ENCODE results near the gene ZKSCAN5. TPM values are rescaled to one million over a fixed set of nuclear protein-coding genes. Genes with fewer than 3 reads are reported as not detected.

Gene ZKSCAN5
- total and polyA plus RNA-seq, 2 donors (not counting 1 experiment from before 2014, with no cell fraction given), result 9.6 to 17.5 TPM

GRCh38 chr7:99554939-99555338 lies 50.5 kb downstream of the ZKSCAN5 start:
- Histone ChIP-seq H3K9me3 (ENCODE audit: control insufficient read depth, insufficient read depth, low read depth, low read length) (no peaks in the 10 kb centered on the region), H3K27me3 (ENCODE audit: control insufficient read depth, insufficient read depth, low read length) (no peaks in the 10 kb centered on the region), H2AFZ (ENCODE audit: low read length) (no peak overlapping the region), H3K4me1 (ENCODE audit: control insufficient read depth, extremely low read depth, insufficient read depth, low read length) (no peaks in the 10 kb centered on the region), H4K20me1 (ENCODE audit: control insufficient read depth, extremely low read depth, insufficient read depth, low read length) (no peaks in the 10 kb centered on the region), H3K4me2 (ENCODE audit: extremely low read depth, insufficient read depth, low read length) (no peak overlapping the region), H3K9ac (ENCODE audit: insufficient read depth, low read length) (no peak overlapping the region), H3K4me3 (replicated peaks in 1 of 4; ENCODE audit: control extremely low read depth in 1 of 4, insufficient read depth in 1 of 4, low read depth in 3 of 4, low read length in 4 of 4) (no peak overlapping the region), H3K27ac (ENCODE audit: insufficient read depth, low read length) (no peak overlapping the region), H3K79me2 (ENCODE audit: control insufficient read depth, insufficient read depth, low read length) (peaks cover 42% of the 10 kb centered on the region), H3K36me3 (ENCODE audit: control insufficient read depth, insufficient read depth, low read length) (no peaks in the 10 kb centered on the region)
- TF ChIP-seq CTCF (conservative IDR thresholded peaks at IDR 0.05 in 1 of 2, IDR thresholded peaks at IDR 0.05 in 1 of 2; ENCODE audit: low read depth in 1 of 2, low read length in 2 of 2), result no peak
- no peak for TF ChIP-seq EZH2 (IDR thresholded peaks at IDR 0.05; ENCODE audit: low read length, missing control alignments)
- no peak for DNase-seq (ENCODE audit: low read depth in 2 of 2)

- Histone ChIP-seq H3K27ac (ENCODE audit: insufficient read depth, low read length) (no peak overlapping the region), H3K4me1 (ENCODE audit: control insufficient read depth, extremely low read depth, insufficient read depth, low read length) (peaks cover 16% of the 10 kb centered on the region), H3K9me3 (ENCODE audit: control insufficient read depth, insufficient read depth, low read depth, low read length) (no peaks in the 10 kb centered on the region), H3K36me3 (ENCODE audit: control insufficient read depth, insufficient read depth, low read length) (peaks cover 11% of the 10 kb centered on the region), H3K79me2 (ENCODE audit: control insufficient read depth, insufficient read depth, low read length) (peaks cover 52% of the 10 kb centered on the region), H3K27me3 (ENCODE audit: control insufficient read depth, insufficient read depth, low read length) (no peaks in the 10 kb centered on the region), H3K9ac (ENCODE audit: insufficient read depth, low read length) (no peak overlapping the region), H3K4me2 (ENCODE audit: extremely low read depth, insufficient read depth, low read length) (peak overlapping the region; percentile 87), H3K4me3 (replicated peaks in 1 of 4; ENCODE audit: control extremely low read depth in 1 of 4, insufficient read depth in 1 of 4, low read depth in 3 of 4, low read length in 4 of 4) (peak overlapping the region; percentile 77 to 94 (median 86)), H2AFZ (ENCODE audit: low read length) (no peak overlapping the region), H4K20me1 (ENCODE audit: control insufficient read depth, extremely low read depth, insufficient read depth, low read length) (no peaks in the 10 kb centered on the region)
- DNase-seq (ENCODE audit: low read depth in 2 of 2), result no peak
- no peak for TF ChIP-seq EZH2 (IDR thresholded peaks at IDR 0.05; ENCODE audit: low read length, missing control alignments)
Observed at GRCh38 chr7:99557196-99557607, 52.7 kb downstream of the ZKSCAN5 start.

DNA sequence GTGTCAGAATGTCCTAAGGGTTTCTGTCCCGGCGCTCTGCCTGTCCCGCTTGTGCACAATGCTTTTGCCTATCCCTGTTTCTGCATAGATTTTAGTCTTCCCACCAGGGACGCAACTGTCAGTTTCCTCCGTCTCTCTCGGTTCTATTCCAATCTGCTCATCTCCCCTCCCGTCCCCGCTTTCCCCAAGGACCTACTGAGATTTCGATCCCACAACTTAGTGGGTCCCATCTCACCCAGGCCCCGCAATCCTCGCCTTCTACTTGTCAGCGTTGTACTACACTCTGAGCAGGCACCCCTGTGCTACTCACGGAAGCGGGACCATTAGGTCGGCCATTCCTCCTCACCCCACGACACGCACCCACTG lies 53.5 kb downstream of the ZKSCAN5 start:
- H4K20me1 ChIP-seq (ENCODE audit: control insufficient read depth, extremely low read depth, insufficient read depth, low read length), result no peaks in the 10 kb centered on the region
- H3K27ac ChIP-seq (ENCODE audit: insufficient read depth, low read length), result peak overlapping the region; percentile 93
- no peak for TF ChIP-seq EZH2 (IDR thresholded peaks at IDR 0.05; ENCODE audit: low read length, missing control alignments)
- TF ChIP-seq CTCF (conservative IDR thresholded peaks at IDR 0.05 in 1 of 2, IDR thresholded peaks at IDR 0.05 in 1 of 2; ENCODE audit: low read depth in 1 of 2, low read length in 2 of 2), result no peak
- peaks cover 14% of the 10 kb centered on the region for H3K36me3 ChIP-seq (ENCODE audit: control insufficient read depth, insufficient read depth, low read length)
- peak overlapping the region; percentile 77 to 94 (median 86) for H3K4me3 ChIP-seq (replicated peaks in 1 of 4; ENCODE audit: control extremely low read depth in 1 of 4, insufficient read depth in 1 of 4, low read depth in 3 of 4, low read length in 4 of 4)
- no peak for DNase-seq (ENCODE audit: low read depth in 2 of 2)
- H2AFZ ChIP-seq (ENCODE audit: low read length), result peak overlapping the region; percentile 85
- peaks cover 20% of the 10 kb centered on the region for H3K4me1 ChIP-seq (ENCODE audit: control insufficient read depth, extremely low read depth, insufficient read depth, low read length)
- H3K27me3 ChIP-seq (ENCODE audit: control insufficient read depth, insufficient read depth, low read length), result no peaks in the 10 kb centered on the region
- peak overlapping the region; percentile 87 for H3K4me2 ChIP-seq (ENCODE audit: extremely low read depth, insufficient read depth, low read length)
- H3K9me3 ChIP-seq (ENCODE audit: control insufficient read depth, insufficient read depth, low read depth, low read length), result no peaks in the 10 kb centered on the region
- peaks cover 52% of the 10 kb centered on the region for H3K79me2 ChIP-seq (ENCODE audit: control insufficient read depth, insufficient read depth, low read length)
- peak overlapping the region; percentile 99 for H3K9ac ChIP-seq (ENCODE audit: insufficient read depth, low read length)
